Smooth muscle cell (in vitro differentiated cells): ENCODE results near the gene IDH3A. TPM values are rescaled to one million over a fixed set of nuclear protein-coding genes. Genes with fewer than 3 reads are reported as not detected.

Experiments
- DNase-seq: peaks from one replicate; lab custom pipeline; 2025; ENCODE audit not compliant: unreplicated experiment; lab: John Stamatoyannopoulos, UW
- H2AFZ ChIP-seq: fragments of 200-600 bp; sonication (generic); 2 replicates; pipeline ENCODE4 v1.6.0; 2016; ENCODE audit warnings: antibody characterized with exemption, low read depth, mild to moderate bottlenecking
- H3F3A ChIP-seq: fragments of 200-600 bp; sonication (generic); 2 replicates; pipeline ENCODE4 v1.6.0; 2017; ENCODE audit warnings: antibody characterized with exemption, low read depth
- H3K27ac ChIP-seq: fragments of 200-600 bp; sonication (generic); 2 replicates; pipeline ENCODE4 v1.5.1; 2016; ENCODE audit warnings: low read depth, mild to moderate bottlenecking
- H3K27me3 ChIP-seq: fragments of 200-600 bp; sonication (generic); 2 replicates; pipeline ENCODE4 v1.6.1; 2016; ENCODE audit warnings: low read depth, mild to moderate bottlenecking
- H3K36me3 ChIP-seq: fragments of 200-600 bp; sonication (generic); 2 replicates; pipeline ENCODE4 v1.5.1; 2016; ENCODE audit warnings: low read depth
- H3K4me1 ChIP-seq: fragments of 200-600 bp; sonication (generic); 2 replicates; pipeline ENCODE4 v1.5.1; 2016; ENCODE audit warnings: low read depth
- H3K4me2 ChIP-seq: fragments of 200-600 bp; sonication (generic); 2 replicates; pipeline ENCODE4 v1.6.0; 2016; ENCODE audit warnings: mild to moderate bottlenecking
- H3K4me3 ChIP-seq: fragments of 200-600 bp; sonication (generic); 2 replicates; pipeline ENCODE4 v1.5.1; 2016; ENCODE audit warnings: mild to moderate bottlenecking
- H3K79me2 ChIP-seq: fragments of 200-600 bp; sonication (generic); 2 replicates; pipeline ENCODE4 v1.6.0; 2016; ENCODE audit warnings: low read depth, mild to moderate bottlenecking
- H3K9ac ChIP-seq: fragments of 200-600 bp; sonication (generic); 2 replicates; pipeline ENCODE4 v1.6.0; 2016; ENCODE audit warnings: low read depth
- H3K9me3 ChIP-seq: fragments of 200-600 bp; sonication (generic); replicated peaks from 2 replicates; pipeline ENCODE4 v1.5.1; 2016; ENCODE audit warnings: low read depth
- H4K20me1 ChIP-seq: fragments of 200-600 bp; sonication (generic); 2 replicates; pipeline ENCODE4 v1.6.0; 2016; ENCODE audit warnings: low read depth
- WGBS: methylation state at CpG from one replicate; pipeline ENCODE4 v1.1.7; 2016; ENCODE audit warnings: low lambda C conversion rate; 5-methylcytosine and 5-hydroxymethylcytosine counted together
- polyA plus RNA-seq: library from polyadenylated mRNA; unstranded; fragments of >200 nt; fragmentation: Nextera tagmentation; extraction: Ambion mirVana; gene quantifications from 2 replicates; pipeline ENCODE4 v1.2.1, GENCODE V29; 2016
- total RNA-seq: library from RNA; depleted of rRNA; stranded (reverse); fragments of >200 nt; gene quantifications from 2 replicates; pipeline ENCODE4 v1.2.3, GENCODE V29; 2014
- TF ChIP-seq, protein P1 (sequence below): fragments of 200-600 bp; sonication (generic); IDR thresholded peaks from 2 replicates; pipeline ENCODE4 v1.5.1; 2017; ENCODE audit warnings: borderline replicate concordance, mild to moderate bottlenecking, antibody characterized with exemption; ENCODE audit not compliant: insufficient read depth, poor library complexity, severe bottlenecking

Gene IDH3A
- total and polyA plus RNA-seq, 2 experiments from 2014 or later, result 31.3 to 56.9 TPM

DNA sequence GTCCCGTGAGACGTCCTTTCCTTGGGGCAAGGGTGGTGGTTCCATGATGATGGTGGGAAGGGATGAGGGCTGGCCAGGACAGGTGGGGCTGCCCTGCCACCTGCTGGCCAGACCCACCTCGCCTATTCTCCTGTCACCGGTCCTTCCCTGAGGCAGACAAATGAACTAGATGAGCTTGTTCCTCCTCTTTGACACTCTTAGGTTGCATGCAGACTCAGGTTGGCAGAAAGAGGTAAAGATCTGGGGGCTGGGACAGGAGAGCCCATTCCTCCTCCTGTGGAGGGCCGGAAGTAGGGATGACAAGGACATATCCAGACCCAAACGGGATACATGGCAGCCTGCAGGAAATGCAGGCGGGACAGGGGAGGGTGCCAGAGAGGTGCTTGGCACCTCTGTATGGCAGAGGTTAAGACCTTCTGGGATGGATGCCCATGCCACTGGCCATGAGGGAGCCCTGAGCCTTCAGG lies 46.6 kb downstream of the IDH3A start:
- DNase-seq, result no peak
- H4K20me1 ChIP-seq, result no peaks in the 10 kb centered on the region
- H3K9ac ChIP-seq, result no peak overlapping the region
- H2AFZ ChIP-seq, result no peak overlapping the region
- no peak overlapping the region for H3K27ac ChIP-seq
- no peaks in the 10 kb centered on the region for H3F3A ChIP-seq
- H3K4me1 ChIP-seq, result no peaks in the 10 kb centered on the region
- TF ChIP-seq, protein P1, sequence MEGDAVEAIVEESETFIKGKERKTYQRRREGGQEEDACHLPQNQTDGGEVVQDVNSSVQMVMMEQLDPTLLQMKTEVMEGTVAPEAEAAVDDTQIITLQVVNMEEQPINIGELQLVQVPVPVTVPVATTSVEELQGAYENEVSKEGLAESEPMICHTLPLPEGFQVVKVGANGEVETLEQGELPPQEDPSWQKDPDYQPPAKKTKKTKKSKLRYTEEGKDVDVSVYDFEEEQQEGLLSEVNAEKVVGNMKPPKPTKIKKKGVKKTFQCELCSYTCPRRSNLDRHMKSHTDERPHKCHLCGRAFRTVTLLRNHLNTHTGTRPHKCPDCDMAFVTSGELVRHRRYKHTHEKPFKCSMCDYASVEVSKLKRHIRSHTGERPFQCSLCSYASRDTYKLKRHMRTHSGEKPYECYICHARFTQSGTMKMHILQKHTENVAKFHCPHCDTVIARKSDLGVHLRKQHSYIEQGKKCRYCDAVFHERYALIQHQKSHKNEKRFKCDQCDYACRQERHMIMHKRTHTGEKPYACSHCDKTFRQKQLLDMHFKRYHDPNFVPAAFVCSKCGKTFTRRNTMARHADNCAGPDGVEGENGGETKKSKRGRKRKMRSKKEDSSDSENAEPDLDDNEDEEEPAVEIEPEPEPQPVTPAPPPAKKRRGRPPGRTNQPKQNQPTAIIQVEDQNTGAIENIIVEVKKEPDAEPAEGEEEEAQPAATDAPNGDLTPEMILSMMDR, result peak; percentile 50
- no peaks in the 10 kb centered on the region for H3K79me2 ChIP-seq
- no peaks in the 10 kb centered on the region for H3K27me3 ChIP-seq
- H3K36me3 ChIP-seq, result no peaks in the 10 kb centered on the region
- H3K4me3 ChIP-seq, result no peak overlapping the region
- H3K9me3 ChIP-seq, result no peaks in the 10 kb centered on the region
- 49% methylated on average over 7 of the region's 7 CpGs for WGBS
- no peak overlapping the region for H3K4me2 ChIP-seq

GRCh38 chr15:78197632-78198031 lies 48.5 kb downstream of the IDH3A start:
- DNase-seq, result no peak
- no peaks in the 10 kb centered on the region for H3K4me1 ChIP-seq
- H3K27me3 ChIP-seq, result no peaks in the 10 kb centered on the region
- H3K9me3 ChIP-seq, result no peaks in the 10 kb centered on the region
- WGBS, result 73% methylated on average over 7 of the region's 7 CpGs
- H2AFZ ChIP-seq, result no peak overlapping the region
- no peaks in the 10 kb centered on the region for H4K20me1 ChIP-seq
- no peak overlapping the region for H3K4me3 ChIP-seq
- H3F3A ChIP-seq, result no peaks in the 10 kb centered on the region
- no peak overlapping the region for H3K4me2 ChIP-seq
- H3K27ac ChIP-seq, result no peak overlapping the region
- TF ChIP-seq, protein P1, result no peak
- no peaks in the 10 kb centered on the region for H3K36me3 ChIP-seq
- H3K79me2 ChIP-seq, result no peaks in the 10 kb centered on the region
- no peak overlapping the region for H3K9ac ChIP-seq

GRCh38 chr15:78200276-78200930 lies 51.2 kb downstream of the IDH3A start:
- Histone ChIP-seq H3F3A (no peaks in the 10 kb centered on the region), H3K9me3 (no peaks in the 10 kb centered on the region), H3K4me1 (no peaks in the 10 kb centered on the region), H3K27me3 (no peaks in the 10 kb centered on the region), H2AFZ (no peak overlapping the region), H3K36me3 (no peaks in the 10 kb centered on the region), H3K4me2 (no peak overlapping the region), H4K20me1 (no peaks in the 10 kb centered on the region), H3K4me3 (no peak overlapping the region), H3K79me2 (no peaks in the 10 kb centered on the region), H3K27ac (no peak overlapping the region), H3K9ac (no peak overlapping the region)
- TF ChIP-seq, protein P1, result no peak
- WGBS, result 96% methylated on average over 10 of the region's 10 CpGs
- DNase-seq, result no peak
